Tibial artery (tissue), 4 donors: ENCODE data around the gene SBF2.
"Not testable (repeated sequence)": the region's sequence is repeated elsewhere in the genome, so short reads cannot be mapped to it uniquely, and the experiment has no call there.

Source experiments
- DNase-seq, 2 donors: peaks; one replicate each; pipeline ENCODE4 v3.0.0-alpha.2; 2019
- H3K27ac ChIP-seq, 2 donors: fragments of 200-600 bp; sonication (generic) in 1 of 2; 1 replicate in 1 of 2; 2 replicates in 1 of 2; pipeline ENCODE4 v1.5.1; 2018 to 2019; ENCODE audit warnings: mild to moderate bottlenecking in 1 of 2
- H3K27me3 ChIP-seq, 2 donors: fragments of 200-600 bp; sonication (generic) in 1 of 2; one replicate each; pipeline versions ENCODE4 v1.5.1 to v1.6.0; 2016 to 2019
- H3K36me3 ChIP-seq, 3 donors: fragments of 200-600 bp; sonication (generic) in 2 of 3; one replicate each; pipeline ENCODE4 v1.5.1; 2016 to 2019; ENCODE audit warnings: mild to moderate bottlenecking in 2 of 3
- H3K4me1 ChIP-seq, 4 donors: fragments of 200-600 bp; sonication (generic) in 2 of 4; 1 replicate in 3 of 4; 2 replicates in 1 of 4; pipeline ENCODE4 v1.5.1; 2016 to 2019
- H3K4me3 ChIP-seq, 2 donors: fragments of 200-600 bp; sonication (generic) in 1 of 2; 1 replicate in 1 of 2; 2 replicates in 1 of 2; pipeline ENCODE4 v1.5.1; 2018 to 2019; ENCODE audit warnings: mild to moderate bottlenecking in 2 of 2
- H3K9me3 ChIP-seq, 3 donors: fragments of 200-600 bp; sonication (generic) in 1 of 3; one replicate each; pipeline ENCODE4 v1.5.1; 2016 to 2019
- CTCF ChIP-seq, 2 experiments: fragments of 200-600 bp in 1 of 2; fragments of 450-650 bp in 1 of 2; IDR thresholded peaks; one replicate each; pipeline ENCODE4 v1.5.1; 2017 to 2019; ENCODE audit warnings: antibody characterized with exemption in 2 of 2, mild to moderate bottlenecking in 1 of 2, moderate library complexity in 1 of 2
- intact Hi-C: fragments of 100-400 bp; cut with DNase I; formaldehyde crosslinking; loops from one replicate; pipeline ENCODE4 v1.15.0; 2023; ENCODE audit warnings: low total_unique reads

The SBF2 gene

GRCh38 chr11:10002221-10002620 lies 291.8 kb downstream of the SBF2 start:
- intact Hi-C loops, result no loop called here
- Histone ChIP-seq H3K4me1 (no peaks in the 10 kb centered on the region), H3K27me3 (no peaks in the 10 kb centered on the region), H3K4me3 (no peak overlapping the region), H3K27ac (no peak overlapping the region), H3K36me3 (peaks cover 1 to 5% (median 5%) of the 10 kb centered on the region in 3 donors), H3K9me3 (no peaks in the 10 kb centered on the region)
- no peak for DNase-seq
- TF ChIP-seq CTCF (IDR thresholded peaks at IDR 0.05), result no peak

GRCh38 chr11:9992306-9992705 lies 301.7 kb downstream of the SBF2 start:
- H3K4me3 ChIP-seq, result no peak overlapping the region
- intact Hi-C loops, result loop anchor here (5.0 kb wide), 1 partner anchor 315 kb away; the partner anchor contains the start of gene ADM
- no peaks in the 10 kb centered on the region for H3K27me3 ChIP-seq
- H3K9me3 ChIP-seq, result no peaks in the 10 kb centered on the region
- H3K36me3 ChIP-seq, result peaks cover 18 to 26% (median 23%) of the 10 kb centered on the region in 3 donors
- H3K4me1 ChIP-seq, result no peaks in the 10 kb centered on the region
- TF ChIP-seq CTCF (IDR thresholded peaks at IDR 0.05), result no peak
- H3K27ac ChIP-seq, result no peak overlapping the region
- no peak for DNase-seq

- Histone ChIP-seq H3K9me3 (no peaks in the 10 kb centered on the region), H3K4me1 (no peaks in the 10 kb centered on the region), H3K4me3 (no peak overlapping the region), H3K27me3 (no peaks in the 10 kb centered on the region), H3K36me3 (peaks cover 7 to 25% (median 11%) of the 10 kb centered on the region in 3 donors), H3K27ac (no peak overlapping the region)
- TF ChIP-seq CTCF (IDR thresholded peaks at IDR 0.05), result peak in 1 of 2 experiments; percentile 24
- DNase-seq, result no peak
- intact Hi-C loops, result loop anchor here (5.0 kb wide), 1 partner anchor 317 kb away; the partner anchor contains the start of gene ADM
Measured at GRCh38 chr11:9990221-9990973, 303.6 kb downstream of the SBF2 start.

GRCh38 chr11:9987303-9987702 lies 306.7 kb downstream of the SBF2 start:
- H3K27ac ChIP-seq, H3K4me1 ChIP-seq, DNase-seq, H3K27me3 ChIP-seq, H3K9me3 ChIP-seq, H3K4me3 ChIP-seq, intact Hi-C loops: not testable (repeated sequence)
- peaks cover 7 to 28% (median 11%) of the 10 kb centered on the region in 3 donors for H3K36me3 ChIP-seq

GRCh38 chr11:9982796-9983579 lies 311.0 kb downstream of the SBF2 start:
- intact Hi-C loops, result no loop called here
- Histone ChIP-seq H3K4me3 (no peak overlapping the region), H3K36me3 (peaks cover 2 to 19% (median 7%) of the 10 kb centered on the region in 3 donors), H3K9me3 (no peaks in the 10 kb centered on the region), H3K27ac (no peak overlapping the region), H3K4me1 (peaks cover 0 to 3% (median 0%) of the 10 kb centered on the region in 4 donors), H3K27me3 (no peaks in the 10 kb centered on the region)
- no peak for TF ChIP-seq CTCF (IDR thresholded peaks at IDR 0.05)
- no peak for DNase-seq
